SK-N-SH treated with all-trans-retinoic acid at 6 μM for 48 hours (cell line): ENCODE results near the gene PIGM.

Experiments used
- ATAC-seq: fragments of 200-7000 bp; cut with Tn5 transposase; 3 replicates; pipeline ENCODE4 v1.9.1; 2020; ENCODE audit warnings: mild to moderate bottlenecking, moderate library complexity
- BACH2 ChIP-seq: fragments of 250-450 bp; sonication (Bioruptor Pico); IDR thresholded peaks from 2 replicates; pipeline ENCODE4 v1.9.0; 2021; ENCODE audit warnings: mild to moderate bottlenecking, borderline replicate concordance
- CREB5 ChIP-seq: fragments of 250-450 bp; sonication (Bioruptor Pico); IDR thresholded peaks from 2 replicates; pipeline ENCODE4 v1.5.1; 2020; ENCODE audit warnings: low read depth, mild to moderate bottlenecking, moderate library complexity
- CSDC2 ChIP-seq: fragments of 250-450 bp; sonication (Bioruptor Pico); IDR thresholded peaks from 2 replicates; pipeline ENCODE4 v1.5.0; 2020; ENCODE audit warnings: mild to moderate bottlenecking, moderate library complexity
- CSRNP3 ChIP-seq: fragments of 250-450 bp; sonication (Bioruptor Pico); IDR thresholded peaks from 2 replicates; pipeline ENCODE4 v1.5.1; 2021; ENCODE audit warnings: mild to moderate bottlenecking, moderate library complexity
- ESRRG ChIP-seq: fragments of 250-450 bp; sonication (Bioruptor Pico); IDR thresholded peaks from 2 replicates; pipeline ENCODE4 v1.6.1; 2021; ENCODE audit warnings: mild to moderate bottlenecking
- GLIS3 ChIP-seq: fragments of 250-450 bp; sonication (Bioruptor Pico); IDR thresholded peaks from 2 replicates; pipeline ENCODE4 v1.5.0; 2020; ENCODE audit warnings: mild to moderate bottlenecking, moderate library complexity
- ISL1 ChIP-seq: fragments of 250-450 bp; sonication (Bioruptor Pico); IDR thresholded peaks from 2 replicates; pipeline ENCODE4 v2.1.2; 2022; ENCODE audit warnings: mild to moderate bottlenecking, moderate library complexity
- OSR1 ChIP-seq: fragments of 250-450 bp; sonication (Bioruptor Pico); IDR thresholded peaks from 2 replicates; pipeline ENCODE4 v1.8.0; 2022; ENCODE audit warnings: moderate library complexity, mild to moderate bottlenecking, inconsistent platforms
- PATZ1 ChIP-seq: fragments of 250-450 bp; sonication (Bioruptor Pico); IDR thresholded peaks from 2 replicates; pipeline ENCODE4 v1.8.0; 2020; ENCODE audit warnings: mild to moderate bottlenecking, moderate library complexity, borderline replicate concordance
- POU6F1 ChIP-seq: fragments of 250-450 bp; sonication (Bioruptor Pico); IDR thresholded peaks from 2 replicates; pipeline ENCODE4 v1.8.0; 2021; ENCODE audit warnings: low read depth, mild to moderate bottlenecking, moderate library complexity, borderline replicate concordance
- RARB ChIP-seq: fragments of 250-450 bp; sonication (Bioruptor Pico); IDR thresholded peaks from 2 replicates; pipeline ENCODE4 v1.8.0; 2021; ENCODE audit warnings: mild to moderate bottlenecking, moderate library complexity
- SNAI2 ChIP-seq: fragments of 250-450 bp; sonication (Bioruptor Pico); IDR thresholded peaks from 2 replicates; pipeline ENCODE4 v1.5.0; 2020; ENCODE audit warnings: mild to moderate bottlenecking, moderate library complexity
- TSHZ2 ChIP-seq: fragments of 250-450 bp; sonication (Bioruptor Pico); IDR thresholded peaks from 2 replicates; pipeline ENCODE4 v1.5.0; 2020; ENCODE audit warnings: mild to moderate bottlenecking, moderate library complexity
- ZC3H10 ChIP-seq: fragments of 250-450 bp; sonication (Bioruptor Pico); IDR thresholded peaks from 2 replicates; pipeline ENCODE4 v1.5.1; 2021; ENCODE audit warnings: mild to moderate bottlenecking, moderate library complexity
- ZFP3 ChIP-seq: fragments of 250-450 bp; sonication (Bioruptor Pico); IDR thresholded peaks from 2 replicates; pipeline ENCODE4 v1.5.0; 2020; ENCODE audit warnings: mild to moderate bottlenecking, moderate library complexity
- ZFP30 ChIP-seq: fragments of 450-650 bp; formaldehyde crosslinking; IDR thresholded peaks from 2 replicates; pipeline ENCODE4 v1.5.0; 2022; ENCODE audit warnings: mild to moderate bottlenecking, moderate library complexity
- ZNF565 ChIP-seq: fragments of 450-650 bp; formaldehyde crosslinking; conservative IDR thresholded peaks from 2 replicates; pipeline ENCODE4 v1.5.0; 2020; ENCODE audit warnings: low read depth, mild to moderate bottlenecking, moderate library complexity
- ZNF8 ChIP-seq: fragments of 450-650 bp; formaldehyde crosslinking; IDR thresholded peaks from 2 replicates; pipeline ENCODE4 v1.5.0; 2020; ENCODE audit warnings: mild to moderate bottlenecking, moderate library complexity

Gene PIGM

GRCh38 chr1:160070243-160071163, 38.7 kb upstream of the PIGM start:
- no peak for TF ChIP-seq BACH2 (CRISPR knock-in tag)
- no peak for TF ChIP-seq ZFP3 (CRISPR knock-in tag)
- TF ChIP-seq ISL1: no peak
- no peak for TF ChIP-seq ZNF8 (CRISPR knock-in tag)
- no peak for TF ChIP-seq OSR1
- no peak for TF ChIP-seq ZC3H10 (CRISPR knock-in tag)
- TF ChIP-seq RARB (CRISPR knock-in tag): no peak
- TF ChIP-seq SNAI2 (CRISPR knock-in tag): no peak
- TF ChIP-seq TSHZ2: no peak
- no peak for TF ChIP-seq CSRNP3 (CRISPR knock-in tag)
- TF ChIP-seq ESRRG (CRISPR knock-in tag): no peak
- TF ChIP-seq POU6F1 (CRISPR knock-in tag): no peak
- TF ChIP-seq CSDC2: no peak
- TF ChIP-seq GLIS3 (CRISPR knock-in tag): no peak
- no peak for TF ChIP-seq ZFP30 (CRISPR knock-in tag)
- TF ChIP-seq PATZ1 (CRISPR knock-in tag): no peak
- TF ChIP-seq CREB5 (CRISPR knock-in tag): no peak
- ATAC-seq: peak; percentile 95

- TF ChIP-seq CREB5 (CRISPR knock-in tag): no peak
- no peak for TF ChIP-seq ZFP30 (CRISPR knock-in tag)
- TF ChIP-seq BACH2 (CRISPR knock-in tag): no peak
- TF ChIP-seq GLIS3 (CRISPR knock-in tag): no peak
- no peak for TF ChIP-seq SNAI2 (CRISPR knock-in tag)
- no peak for TF ChIP-seq PATZ1 (CRISPR knock-in tag)
- TF ChIP-seq ZC3H10 (CRISPR knock-in tag): no peak
- no peak for TF ChIP-seq POU6F1 (CRISPR knock-in tag)
- no peak for TF ChIP-seq ZNF565 (CRISPR knock-in tag)
- no peak for TF ChIP-seq CSRNP3 (CRISPR knock-in tag)
Measured at GRCh38 chr1:160069460-160070231, 37.9 kb upstream of the PIGM start, which contains the start of gene KCNJ10. Gene KCNJ10 (minus strand): TSS chr1:160070160. CDS start chr1:160042532, 27,628 bp downstream.

More at GRCh38 chr1:160069460-160070231, 37.9 kb upstream of the PIGM start, which contains the start of gene KCNJ10:
- peak; percentile 56; the same call in 2 of the 3 replicates for ATAC-seq
